Measurements from ENCODE around the gene TCF15. TPM values are rescaled to one million over a fixed set of nuclear protein-coding genes. Genes with fewer than 3 reads are reported as not detected.

Gene TCF15
- total and polyA plus RNA-seq, 9 donors, result 0.15 to 0.75 (median 0.30) TPM; not detected in 2

- Histone ChIP-seq H3K9me3 (no peaks in the 10 kb centered on the region), H3K27ac (no peak overlapping the region), H3K36me3 (no peaks in the 10 kb centered on the region), H3K4me1 (ENCODE audit: insufficient read depth) (peaks cover 4% of the 10 kb centered on the region), H3K4me3 (no peak overlapping the region), H3K27me3 (no peaks in the 10 kb centered on the region)
- intact Hi-C loops (cut with DNase I), result no loop called here
- 70 to 76% (median 75%) methylated on average over 11 of the region's 11 CpGs for WGBS, 3 donors
- TF ChIP-seq EP300 (IDR thresholded peaks at IDR 0.05) (no peak), CTCF (IDR thresholded peaks at IDR 0.05) (no peak), POLR2A (IDR thresholded peaks at IDR 0.05) (no peak)
- no peak for DNase-seq
These were observed 45.9 kb upstream of the TCF15 start for GRCh38 chr20:655726-656624.

GRCh38 chr20:654417-654750 lies 44.3 kb upstream of the TCF15 start:
- Histone ChIP-seq H3K4me3 (no peak overlapping the region), H3K4me1 (ENCODE audit: insufficient read depth) (peaks cover 4% of the 10 kb centered on the region), H3K27me3 (no peaks in the 10 kb centered on the region), H3K36me3 (no peaks in the 10 kb centered on the region), H3K9me3 (no peaks in the 10 kb centered on the region), H3K27ac (no peak overlapping the region)
- 83 to 87% (median 86%) methylated on average over 3 of the region's 3 CpGs for WGBS, 3 donors
- TF ChIP-seq CTCF (IDR thresholded peaks at IDR 0.05) (no peak), POLR2A (IDR thresholded peaks at IDR 0.05) (no peak), EP300 (IDR thresholded peaks at IDR 0.05) (no peak)
- intact Hi-C loops (cut with DNase I), result no loop called here
- no peak for DNase-seq

- Histone ChIP-seq H3K9me3 (no peaks in the 10 kb centered on the region), H3K36me3 (no peaks in the 10 kb centered on the region), H3K4me1 (ENCODE audit: insufficient read depth) (peaks cover 4% of the 10 kb centered on the region), H3K27me3 (no peaks in the 10 kb centered on the region), H3K27ac (peak overlapping the region in 1 of 2 donors; percentile 88), H3K4me3 (peak overlapping the region; percentile 56)
- TF ChIP-seq CTCF (IDR thresholded peaks at IDR 0.05), result no peak
- TF ChIP-seq POLR2A (IDR thresholded peaks at IDR 0.05), result peak; percentile 11
- TF ChIP-seq EP300 (IDR thresholded peaks at IDR 0.05), result no peak
- WGBS, 3 donors, result 10 to 17% (median 14%) methylated on average over 31 of the region's 31 CpGs
- peak in 2 of 5 donors; percentile 28 to 43 for DNase-seq
- intact Hi-C loops (cut with DNase I), result no loop called here
These were observed 43.7 kb upstream of the TCF15 start for GRCh38 chr20:653590-654416.

- no peaks in the 10 kb centered on the region for H3K27me3 ChIP-seq
- intact Hi-C loops (cut with DNase I), result no loop called here
- peaks cover 4% of the 10 kb centered on the region for H3K4me1 ChIP-seq (ENCODE audit: insufficient read depth)
- peak within 1 kb of the TSS; percentile 56 for H3K4me3 ChIP-seq
- peak within 1 kb of the TSS; percentile 80 to 88 for H3K27ac ChIP-seq
- WGBS, 3 donors, result 1 to 2% (median 1%) methylated on average over 22 to 74 of the region's 74 CpGs
- DNase-seq, result peak; percentile 91 to 93 (median 92)
- no peaks in the 10 kb centered on the region for H3K9me3 ChIP-seq
- no peaks in the 10 kb centered on the region for H3K36me3 ChIP-seq
- TF ChIP-seq EP300 (IDR thresholded peaks at IDR 0.05), result no peak
- peak; percentile 30 to 86 (median 80) for TF ChIP-seq CTCF (IDR thresholded peaks at IDR 0.05)
- peak; percentile 78 for TF ChIP-seq POLR2A (IDR thresholded peaks at IDR 0.05)
These were observed 43.0 kb upstream of the TCF15 start, which contains the start of gene SRXN1 for GRCh38 chr20:653110-653589. TSS of gene SRXN1 (minus strand) at chr20:653200. CDS start at chr20:653185, 15 bp downstream.

All from ovary (tissue), 9 donors.